Natural killer cell (primary cell): ENCODE measurements around the gene ATP6V0A1. TPM values are rescaled to one million over a fixed set of nuclear protein-coding genes. Genes with fewer than 3 reads are reported as not detected.
A peak's percentile ranks its signal among the peaks of the same experiment; 100 is the strongest.

Experiments
- ATAC-seq, 3 donors: fragments of 150-1000 bp in 2 of 3; fragments of 200-7000 bp in 1 of 3; cut with Tn5 transposase; 1 replicate in 1 of 3; 2 replicates in 2 of 3; pipeline ENCODE4 v1.10.0; 2021; ENCODE audit warnings: mild to moderate bottlenecking in 2 of 3, moderate library complexity in 2 of 3
- DNase-seq, 2 donors: peaks; one replicate each; pipeline versions ENCODE4 v3.0.0 to v3.0.0-alpha.2; 2013 to 2021; ENCODE audit warnings: mixed read lengths in 1 of 2
- H3K27ac ChIP-seq: one replicate; pipeline ENCODE4 v1.5.1; 2013; ENCODE audit warnings: mild to moderate bottlenecking, low read length
- H3K27me3 ChIP-seq: one replicate; pipeline ENCODE4 v1.6.1; 2013; ENCODE audit warnings: low read length; ENCODE audit not compliant: control insufficient read depth, insufficient read depth
- H3K36me3 ChIP-seq: one replicate; pipeline ENCODE4 v1.6.1; 2013; ENCODE audit warnings: low read length; ENCODE audit not compliant: control insufficient read depth, insufficient read depth
- H3K4me1 ChIP-seq: one replicate; pipeline ENCODE4 v1.6.1; 2013; ENCODE audit warnings: low read length; ENCODE audit not compliant: control insufficient read depth, insufficient read depth
- H3K4me3 ChIP-seq: one replicate; pipeline ENCODE4 v1.5.1; 2013; ENCODE audit warnings: low read length
- H3K9me3 ChIP-seq: one replicate; pipeline ENCODE4 v1.6.1; 2013; ENCODE audit warnings: low read length; ENCODE audit not compliant: control insufficient read depth, insufficient read depth
- H3K27ac Mint-ChIP-seq, 2 donors: one replicate each; pipeline ENCODE4 v1.8.0; 2022; ENCODE audit warnings: mild to moderate bottlenecking in 2 of 2, mixed read lengths in 2 of 2, moderate library complexity in 1 of 2
- H3K27me3 Mint-ChIP-seq, 2 donors: one replicate each; pipeline ENCODE4 v1.8.0; 2022; ENCODE audit warnings: low read depth in 2 of 2, mixed read lengths in 2 of 2
- H3K36me3 Mint-ChIP-seq: one replicate; pipeline ENCODE4 v1.8.0; 2022; ENCODE audit warnings: mixed read lengths
- H3K4me1 Mint-ChIP-seq, 2 donors: one replicate each; pipeline ENCODE4 v1.8.0; 2022; ENCODE audit warnings: mixed read lengths in 2 of 2
- H3K4me3 Mint-ChIP-seq: one replicate; pipeline ENCODE4 v1.8.0; 2022; ENCODE audit warnings: mild to moderate bottlenecking, moderate library complexity, mixed read lengths
- H3K9me3 Mint-ChIP-seq, 2 donors: one replicate each; pipeline ENCODE4 v1.8.0; 2022; ENCODE audit warnings: mixed read lengths in 2 of 2
- CTCF ChIP-seq: fragments of 200-600 bp; IDR thresholded peaks from one replicate; pipeline ENCODE4 v1.8.0; 2022; ENCODE audit warnings: antibody characterized with exemption
- WGBS: methylation state at CpG from one replicate; pipeline ENCODE4 v1.1.7; 2013; ENCODE audit warnings: missing lambda C conversion rate; ENCODE audit not compliant: insufficient coverage; 5-methylcytosine and 5-hydroxymethylcytosine counted together
- intact Hi-C: fragments of 100-400 bp; cut with micrococcal nuclease; formaldehyde crosslinking; loops from one replicate; pipeline ENCODE4 v1.14.2; 2022
- total RNA-seq, 4 donors: library from RNA; stranded (reverse); fragments of 120-200 nt in 1 of 4; gene quantifications; one replicate each; pipeline versions ENCODE4 v1.2.3 to v1.2.4, GENCODE V29; 2013 to 2022

ATP6V0A1 gene
- total RNA-seq, 3 donors from 2014 or later (not counting 1 experiment from before 2014, with no cell fraction given) = 4.8 to 33.5 (median 7.5) TPM

DNA sequence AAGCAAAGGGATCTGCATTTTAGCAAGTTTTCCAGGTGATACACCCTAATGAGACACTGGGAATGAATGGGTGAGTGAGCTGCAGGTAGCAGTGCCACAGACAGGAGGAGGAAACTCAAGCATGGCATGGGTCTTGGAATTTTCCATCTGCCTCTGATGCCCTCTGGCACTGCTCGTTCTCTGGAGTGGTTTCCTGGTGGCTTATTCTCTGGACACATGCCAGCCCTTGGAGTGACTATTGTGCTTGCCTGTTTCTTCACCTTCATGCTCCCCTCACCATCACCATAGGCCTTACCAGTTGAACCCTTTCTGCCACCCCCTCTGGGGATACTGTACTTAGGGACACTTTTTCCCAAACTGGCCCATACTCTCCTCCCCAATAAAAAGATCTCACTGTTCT, 104.9 kb downstream of the ATP6V0A1 start:
- Mint-ChIP-seq H3K4me1 (peaks cover 38 to 44% of the 10 kb centered on the region in 2 donors), H3K36me3 (no peaks in the 10 kb centered on the region), H3K27me3 (no peaks in the 10 kb centered on the region), H3K27ac (peak overlapping the region; percentile 48 to 94), H3K4me3 (peak overlapping the region; percentile 77), H3K9me3 (no peaks in the 10 kb centered on the region)
- Histone ChIP-seq H3K4me3 (no peak overlapping the region), H3K36me3 (peaks cover 26% of the 10 kb centered on the region), H3K4me1 (peaks cover 57% of the 10 kb centered on the region), H3K9me3 (no peaks in the 10 kb centered on the region), H3K27ac (no peak overlapping the region), H3K27me3 (no peaks in the 10 kb centered on the region)
- ATAC-seq (no peak), DNase-seq (no peak)
- TF ChIP-seq CTCF = no peak
- 57% methylated on average over 1 of the region's 1 CpG for WGBS
- intact Hi-C loops = loop anchor here (2.0 kb wide), 1 partner anchor 15 kb away; no protein-coding TSS in a partner anchor

- Histone ChIP-seq H3K4me3 (no peak overlapping the region), H3K9me3 (no peaks in the 10 kb centered on the region), H3K27me3 (no peaks in the 10 kb centered on the region), H3K27ac (no peak overlapping the region), H3K36me3 (peaks cover 30% of the 10 kb centered on the region), H3K4me1 (peaks cover 57% of the 10 kb centered on the region)
- H3K4me1 Mint-ChIP-seq = peaks cover 42 to 47% of the 10 kb centered on the region in 2 donors
- intact Hi-C loops = loop anchor here (2.0 kb wide), 1 partner anchor 15 kb away; no protein-coding TSS in a partner anchor
- H3K4me3 Mint-ChIP-seq = peak overlapping the region; percentile 77
- DNase-seq (no peak), ATAC-seq (no peak)
- peak overlapping the region; percentile 48 to 94 for H3K27ac Mint-ChIP-seq
- 92% methylated on average over 9 of the region's 9 CpGs for WGBS
- no peaks in the 10 kb centered on the region for H3K9me3 Mint-ChIP-seq
- TF ChIP-seq CTCF = no peak
- H3K36me3 Mint-ChIP-seq = no peaks in the 10 kb centered on the region
- H3K27me3 Mint-ChIP-seq = no peaks in the 10 kb centered on the region
Measured at GRCh38 chr17:42563950-42564349, 105.3 kb downstream of the ATP6V0A1 start.

DNA sequence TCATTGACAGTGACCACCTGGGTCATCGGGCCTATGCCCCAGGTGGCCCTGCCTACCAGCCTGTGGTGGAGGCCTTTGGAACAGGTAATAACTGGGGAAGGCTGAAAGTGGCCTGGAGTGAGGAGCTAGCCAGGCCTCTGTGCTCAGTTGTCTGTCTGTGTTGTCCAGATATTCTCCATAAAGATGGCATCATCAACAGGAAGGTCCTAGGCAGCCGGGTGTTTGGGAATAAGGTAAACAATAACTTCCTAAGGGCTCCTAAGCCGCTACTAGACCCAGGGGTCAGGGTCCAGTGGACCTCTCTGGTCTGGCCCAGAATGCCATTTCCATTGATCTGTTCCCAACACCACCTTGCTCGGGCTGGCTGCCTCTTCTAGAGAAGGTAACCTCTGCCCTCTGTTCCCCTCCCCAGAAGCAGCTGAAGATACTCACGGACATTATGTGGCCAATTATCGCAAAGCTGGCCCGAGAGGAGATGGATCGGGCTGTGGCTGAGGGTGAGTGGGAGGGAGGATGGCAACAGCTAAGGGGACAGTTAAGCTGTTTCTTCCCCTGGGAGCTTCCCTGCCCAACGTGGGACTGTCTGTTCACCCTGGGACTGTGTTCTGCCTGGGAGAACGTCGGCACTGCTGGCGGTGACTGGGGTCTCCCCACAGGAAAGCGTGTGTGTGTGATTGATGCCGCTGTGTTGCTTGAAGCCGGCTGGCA, 106.3 kb downstream of the ATP6V0A1 start:
- Histone ChIP-seq H3K4me1 (peaks cover 57% of the 10 kb centered on the region), H3K27ac (no peak overlapping the region), H3K36me3 (peaks cover 39% of the 10 kb centered on the region), H3K4me3 (no peak overlapping the region), H3K27me3 (no peaks in the 10 kb centered on the region), H3K9me3 (no peaks in the 10 kb centered on the region)
- no peaks in the 10 kb centered on the region for H3K36me3 Mint-ChIP-seq
- H3K9me3 Mint-ChIP-seq = no peaks in the 10 kb centered on the region
- no peak for ATAC-seq
- 98% methylated on average over 15 of the region's 15 CpGs for WGBS
- no peak for DNase-seq
- TF ChIP-seq CTCF = no peak
- no peaks in the 10 kb centered on the region for H3K27me3 Mint-ChIP-seq
- H3K4me3 Mint-ChIP-seq = no peak overlapping the region
- intact Hi-C loops = loop anchor here (5.0 kb wide), 1 partner anchor 42 kb away; the partner anchor contains the start of genes RETREG3 and TUBG1
- H3K4me1 Mint-ChIP-seq = peaks cover 45 to 47% of the 10 kb centered on the region in 2 donors
- H3K27ac Mint-ChIP-seq = peak overlapping the region in 1 of 2 donors; percentile 11
